IPS-15b (cell line): Measurements from ENCODE around the gene KDM6B.

Source experiments
- H3K27me3 ChIP-seq: one replicate; pipeline ENCODE4 v1.6.1; 2013; ENCODE audit warnings: low read length; ENCODE audit not compliant: control insufficient read depth, insufficient read depth
- H3K36me3 ChIP-seq: one replicate; pipeline ENCODE4 v1.6.1; 2013; ENCODE audit warnings: low read length; ENCODE audit not compliant: control insufficient read depth, insufficient read depth
- H3K4me1 ChIP-seq: one replicate; pipeline ENCODE4 v1.6.1; 2013; ENCODE audit warnings: mild to moderate bottlenecking, low read length; ENCODE audit not compliant: control insufficient read depth, insufficient read depth
- H3K4me3 ChIP-seq: one replicate; pipeline ENCODE4 v1.5.1; 2013; ENCODE audit warnings: low read depth, low read length
- H3K9ac ChIP-seq: one replicate; pipeline ENCODE4 v1.6.1; 2013; ENCODE audit warnings: low read depth, mild to moderate bottlenecking, low read length
- H3K9me3 ChIP-seq: one replicate; pipeline ENCODE4 v1.6.1; 2013; ENCODE audit warnings: mild to moderate bottlenecking, low read length; ENCODE audit not compliant: control insufficient read depth, insufficient read depth

KDM6B gene

DNA sequence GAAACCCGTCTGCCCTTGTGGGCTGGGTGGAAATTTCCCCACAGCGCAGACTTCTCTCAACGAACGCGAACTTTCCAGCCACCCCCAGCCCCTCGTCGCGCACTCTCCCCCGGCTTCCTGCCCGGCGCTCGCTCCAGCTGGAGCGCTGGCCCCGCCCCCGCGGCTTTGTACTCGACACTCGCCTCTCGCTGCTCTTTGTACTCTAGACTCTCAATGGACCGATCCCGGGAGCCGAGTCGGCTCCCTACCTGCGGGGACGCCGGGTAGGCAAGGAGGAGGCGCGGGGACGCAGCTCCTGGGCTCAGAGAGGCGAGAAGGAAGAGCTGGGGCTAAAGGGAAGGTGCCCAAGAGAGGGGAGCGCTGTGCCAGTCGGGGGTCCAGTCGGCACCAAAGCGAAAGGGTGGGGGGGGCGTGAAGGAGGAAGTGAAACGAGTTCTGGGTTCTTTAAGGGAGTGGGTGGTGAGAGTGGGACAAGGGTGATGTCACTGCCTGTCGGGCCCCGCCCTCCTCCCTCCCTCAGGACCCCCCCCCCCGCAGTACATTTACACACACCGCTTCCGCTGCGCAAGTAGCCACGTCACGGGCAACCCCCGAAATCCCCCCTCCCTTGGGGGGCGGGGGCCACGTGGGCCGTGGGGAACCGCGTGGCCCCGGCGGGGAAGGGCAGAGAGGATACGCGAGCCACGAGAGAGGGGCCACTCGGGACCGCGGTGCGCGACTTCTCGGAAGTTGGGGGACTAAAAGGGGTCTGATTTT is 9.7 kb downstream of the KDM6B start:
- Histone ChIP-seq H3K36me3 (peaks cover 3% of the 10 kb centered on the region), H3K4me3 (peak overlapping the region; percentile 52), H3K4me1 (peaks cover 5% of the 10 kb centered on the region)

DNA sequence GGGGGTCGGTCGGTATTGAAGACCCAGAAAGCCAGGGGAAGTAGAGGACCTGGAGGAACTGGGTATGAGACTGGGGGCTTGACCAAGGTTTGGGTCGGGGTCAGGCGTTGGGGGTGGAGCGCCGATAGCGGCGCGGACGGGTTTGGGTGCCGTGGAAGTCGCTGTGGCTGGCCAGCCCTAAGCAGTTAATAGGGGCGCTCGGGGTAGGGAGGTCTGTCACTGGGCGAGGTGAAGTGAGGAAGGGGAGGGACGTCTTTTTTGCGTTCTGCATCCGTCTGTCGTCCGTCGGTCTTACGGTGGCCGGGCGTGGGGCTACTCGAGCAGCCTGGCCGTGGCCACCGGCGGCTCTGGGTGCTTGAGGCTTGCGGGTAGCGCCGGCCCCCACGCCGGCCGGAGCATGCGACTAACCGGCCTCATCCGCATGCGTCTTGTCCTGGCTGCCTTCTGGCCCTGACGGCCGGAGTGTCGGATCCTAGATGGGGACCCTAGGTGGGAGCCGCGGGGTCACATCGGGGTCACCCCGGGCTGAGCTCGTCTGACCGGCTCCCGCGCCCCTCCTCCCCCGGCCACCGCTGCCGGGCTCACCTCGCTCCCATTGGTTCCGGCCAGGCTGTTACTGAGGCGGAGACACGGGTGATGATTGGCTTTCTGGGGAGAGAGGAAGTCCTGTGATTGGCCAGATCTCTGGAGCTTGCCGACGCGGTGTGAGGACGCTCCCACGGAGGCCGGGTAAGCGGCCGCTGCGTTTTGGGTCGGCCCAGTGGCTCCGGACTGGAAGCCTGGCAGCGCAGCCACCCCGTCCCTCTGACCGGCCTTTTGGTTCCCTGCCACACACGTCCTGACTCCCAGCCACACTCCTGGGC is 10.5 kb downstream of the KDM6B start:
- Histone ChIP-seq H3K4me3 (peak overlapping the region; percentile 52), H3K36me3 (peaks cover 6% of the 10 kb centered on the region), H3K27me3 (peaks cover 28% of the 10 kb centered on the region), H3K9ac (no peak overlapping the region), H3K4me1 (no peaks in the 10 kb centered on the region), H3K9me3 (no peaks in the 10 kb centered on the region)

More for the DNA sequence above, 9.7 kb downstream of the KDM6B start:
- Histone ChIP-seq H3K9me3 (no peaks in the 10 kb centered on the region), H3K9ac (no peak overlapping the region), H3K27me3 (peaks cover 36% of the 10 kb centered on the region)

DNA sequence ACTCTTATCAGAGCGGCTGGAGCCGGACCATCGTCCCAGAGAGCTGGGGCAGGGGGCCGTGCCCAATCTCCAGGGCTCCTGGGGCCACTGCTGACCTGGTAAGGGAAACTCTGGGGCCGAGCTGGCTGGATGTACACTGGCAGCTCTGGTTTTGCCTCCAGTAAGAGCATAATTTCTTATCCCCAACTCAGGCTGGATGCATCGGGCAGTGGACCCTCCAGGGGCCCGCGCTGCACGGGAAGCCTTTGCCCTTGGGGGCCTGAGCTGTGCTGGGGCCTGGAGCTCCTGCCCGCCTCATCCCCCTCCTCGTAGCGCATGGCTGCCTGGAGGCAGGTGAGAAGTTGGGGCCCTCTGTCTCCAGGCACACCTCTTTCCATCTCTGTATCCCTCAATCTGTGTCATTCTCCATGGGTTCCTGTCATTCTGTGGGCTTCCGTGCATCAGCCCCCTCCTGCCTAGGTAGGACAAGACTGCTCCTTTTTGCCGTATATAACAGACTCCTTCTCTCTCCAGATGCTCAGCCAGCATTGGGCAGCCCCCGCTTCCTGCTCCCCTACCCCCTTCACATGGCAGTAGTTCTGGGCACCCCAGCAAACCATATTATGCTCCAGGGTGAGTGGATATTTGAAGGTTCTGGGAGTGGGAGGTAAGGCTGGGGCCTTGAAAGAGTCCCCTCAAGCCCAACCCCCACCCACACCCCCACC is 11.5 kb downstream of the KDM6B start:
- Histone ChIP-seq H3K27me3 (peaks cover 20% of the 10 kb centered on the region), H3K36me3 (peaks cover 6% of the 10 kb centered on the region), H3K4me1 (no peaks in the 10 kb centered on the region), H3K9me3 (no peaks in the 10 kb centered on the region), H3K9ac (no peak overlapping the region), H3K4me3 (peak overlapping the region; percentile 52)

DNA sequence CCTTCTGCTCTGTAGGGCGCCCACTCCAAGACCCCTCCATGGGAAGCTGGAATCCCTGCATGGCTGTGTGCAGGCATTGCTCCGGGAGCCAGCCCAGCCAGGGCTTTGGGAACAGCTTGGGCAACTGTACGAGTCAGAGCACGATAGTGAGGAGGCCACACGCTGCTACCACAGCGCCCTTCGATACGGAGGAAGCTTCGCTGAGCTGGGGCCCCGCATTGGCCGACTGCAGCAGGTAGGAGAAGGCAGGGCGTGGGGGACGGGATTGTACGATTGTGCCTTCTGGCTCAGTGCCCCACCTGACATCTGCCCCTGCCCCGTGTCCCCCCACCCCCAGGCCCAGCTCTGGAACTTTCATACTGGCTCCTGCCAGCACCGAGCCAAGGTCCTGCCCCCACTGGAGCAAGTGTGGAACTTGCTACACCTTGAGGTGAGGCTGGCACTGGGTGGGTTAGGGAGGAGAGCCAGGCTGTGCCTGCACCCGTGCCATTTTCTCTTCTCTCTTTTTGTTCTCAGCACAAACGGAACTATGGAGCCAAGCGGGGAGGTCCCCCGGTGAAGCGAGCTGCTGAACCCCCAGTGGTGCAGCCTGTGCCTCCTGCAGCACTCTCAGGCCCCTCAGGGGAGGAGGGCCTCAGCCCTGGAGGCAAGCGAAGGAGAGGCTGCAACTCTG is 12.2 kb downstream of the KDM6B start:
- Histone ChIP-seq H3K27me3 (peaks cover 19% of the 10 kb centered on the region), H3K4me3 (no peak overlapping the region), H3K36me3 (peaks cover 11% of the 10 kb centered on the region), H3K9me3 (no peaks in the 10 kb centered on the region), H3K9ac (no peak overlapping the region), H3K4me1 (peaks cover under 1% of the 10 kb centered on the region)

DNA sequence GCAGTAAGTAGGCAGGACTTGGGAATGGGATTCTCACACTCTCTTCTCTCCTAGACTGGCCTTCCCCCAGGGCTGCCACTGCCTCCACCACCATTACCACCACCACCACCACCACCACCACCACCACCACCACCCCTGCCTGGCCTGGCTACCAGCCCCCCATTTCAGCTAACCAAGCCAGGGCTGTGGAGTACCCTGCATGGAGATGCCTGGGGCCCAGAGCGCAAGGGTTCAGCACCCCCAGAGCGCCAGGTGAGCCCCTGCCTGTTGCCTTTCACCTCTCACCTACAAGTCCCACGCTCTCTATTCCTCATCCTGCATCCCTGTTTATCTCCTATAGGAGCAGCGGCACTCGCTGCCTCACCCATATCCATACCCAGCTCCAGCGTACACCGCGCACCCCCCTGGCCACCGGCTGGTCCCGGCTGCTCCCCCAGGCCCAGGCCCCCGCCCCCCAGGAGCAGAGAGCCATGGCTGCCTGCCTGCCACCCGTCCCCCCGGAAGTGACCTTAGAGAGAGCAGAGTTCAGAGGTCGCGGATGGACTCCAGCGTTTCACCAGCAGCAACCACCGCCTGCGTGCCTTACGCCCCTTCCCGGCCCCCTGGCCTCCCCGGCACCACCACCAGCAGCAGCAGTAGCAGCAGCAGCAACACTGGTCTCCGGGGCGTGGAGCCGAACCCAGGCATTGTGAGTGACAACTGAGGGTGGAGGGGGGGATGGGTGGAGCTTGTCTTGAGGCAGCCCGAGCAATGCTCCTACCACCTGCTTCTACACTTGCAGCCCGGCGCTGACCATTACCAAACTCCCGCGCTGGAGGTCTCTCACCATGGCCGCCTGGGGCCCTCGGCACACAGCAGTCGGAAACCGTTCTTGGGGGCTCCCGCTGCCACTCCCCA is 13.0 kb downstream of the KDM6B start:
- H3K4me1 ChIP-seq = peaks cover 2% of the 10 kb centered on the region
- H3K36me3 ChIP-seq = peaks cover 13% of the 10 kb centered on the region
- peaks cover 20% of the 10 kb centered on the region for H3K27me3 ChIP-seq
- H3K4me3 ChIP-seq = no peak overlapping the region
- H3K9me3 ChIP-seq = no peaks in the 10 kb centered on the region
- H3K9ac ChIP-seq = no peak overlapping the region

DNA sequence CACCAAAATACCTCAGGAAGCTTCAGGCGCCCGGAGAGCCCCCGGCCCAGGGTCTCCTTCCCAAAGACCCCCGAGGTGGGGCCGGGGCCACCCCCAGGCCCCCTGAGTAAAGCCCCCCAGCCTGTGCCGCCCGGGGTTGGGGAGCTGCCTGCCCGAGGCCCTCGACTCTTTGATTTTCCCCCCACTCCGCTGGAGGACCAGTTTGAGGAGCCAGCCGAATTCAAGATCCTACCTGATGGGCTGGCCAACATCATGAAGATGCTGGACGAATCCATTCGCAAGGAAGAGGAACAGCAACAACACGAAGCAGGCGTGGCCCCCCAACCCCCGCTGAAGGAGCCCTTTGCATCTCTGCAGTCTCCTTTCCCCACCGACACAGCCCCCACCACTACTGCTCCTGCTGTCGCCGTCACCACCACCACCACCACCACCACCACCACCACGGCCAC is 14.1 kb downstream of the KDM6B start:
- Histone ChIP-seq H3K9me3 (no peaks in the 10 kb centered on the region), H3K4me3 (no peak overlapping the region), H3K4me1 (peaks cover 2% of the 10 kb centered on the region), H3K27me3 (peaks cover 28% of the 10 kb centered on the region), H3K36me3 (peaks cover 13% of the 10 kb centered on the region), H3K9ac (no peak overlapping the region)

DNA sequence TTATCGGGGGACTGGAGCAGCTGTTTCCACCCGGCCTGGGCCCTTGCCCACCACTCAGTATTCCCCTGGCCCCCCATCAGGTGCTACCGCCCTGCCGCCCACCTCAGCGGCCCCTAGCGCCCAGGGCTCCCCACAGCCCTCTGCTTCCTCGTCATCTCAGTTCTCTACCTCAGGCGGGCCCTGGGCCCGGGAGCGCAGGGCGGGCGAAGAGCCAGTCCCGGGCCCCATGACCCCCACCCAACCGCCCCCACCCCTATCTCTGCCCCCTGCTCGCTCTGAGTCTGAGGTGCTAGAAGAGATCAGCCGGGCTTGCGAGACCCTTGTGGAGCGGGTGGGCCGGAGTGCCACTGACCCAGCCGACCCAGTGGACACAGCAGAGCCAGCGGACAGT is 14.7 kb downstream of the KDM6B start:
- H3K27me3 ChIP-seq = peaks cover 27% of the 10 kb centered on the region
- peaks cover 13% of the 10 kb centered on the region for H3K36me3 ChIP-seq
- no peaks in the 10 kb centered on the region for H3K9me3 ChIP-seq
- no peak overlapping the region for H3K4me3 ChIP-seq
- H3K9ac ChIP-seq = no peak overlapping the region
- peaks cover 2% of the 10 kb centered on the region for H3K4me1 ChIP-seq

DNA sequence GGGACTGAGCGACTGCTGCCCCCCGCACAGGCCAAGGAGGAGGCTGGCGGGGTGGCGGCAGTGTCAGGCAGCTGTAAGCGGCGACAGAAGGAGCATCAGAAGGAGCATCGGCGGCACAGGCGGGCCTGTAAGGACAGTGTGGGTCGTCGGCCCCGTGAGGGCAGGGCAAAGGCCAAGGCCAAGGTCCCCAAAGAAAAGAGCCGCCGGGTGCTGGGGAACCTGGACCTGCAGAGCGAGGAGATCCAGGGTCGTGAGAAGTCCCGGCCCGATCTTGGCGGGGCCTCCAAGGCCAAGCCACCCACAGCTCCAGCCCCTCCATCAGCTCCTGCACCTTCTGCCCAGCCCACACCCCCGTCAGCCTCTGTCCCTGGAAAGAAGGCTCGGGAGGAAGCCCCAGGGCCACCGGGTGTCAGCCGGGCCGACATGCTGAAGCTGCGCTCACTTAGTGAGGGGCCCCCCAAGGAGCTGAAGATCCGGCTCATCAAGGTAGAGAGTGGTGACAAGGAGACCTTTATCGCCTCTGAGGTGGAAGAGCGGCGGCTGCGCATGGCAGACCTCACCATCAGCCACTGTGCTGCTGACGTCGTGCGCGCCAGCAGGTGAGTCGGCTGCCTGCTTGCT is 15.2 kb downstream of the KDM6B start:
- Histone ChIP-seq H3K4me1 (peaks cover 2% of the 10 kb centered on the region), H3K27me3 (peaks cover 30% of the 10 kb centered on the region), H3K36me3 (peaks cover 13% of the 10 kb centered on the region), H3K9ac (no peak overlapping the region), H3K4me3 (no peak overlapping the region), H3K9me3 (no peaks in the 10 kb centered on the region)

DNA sequence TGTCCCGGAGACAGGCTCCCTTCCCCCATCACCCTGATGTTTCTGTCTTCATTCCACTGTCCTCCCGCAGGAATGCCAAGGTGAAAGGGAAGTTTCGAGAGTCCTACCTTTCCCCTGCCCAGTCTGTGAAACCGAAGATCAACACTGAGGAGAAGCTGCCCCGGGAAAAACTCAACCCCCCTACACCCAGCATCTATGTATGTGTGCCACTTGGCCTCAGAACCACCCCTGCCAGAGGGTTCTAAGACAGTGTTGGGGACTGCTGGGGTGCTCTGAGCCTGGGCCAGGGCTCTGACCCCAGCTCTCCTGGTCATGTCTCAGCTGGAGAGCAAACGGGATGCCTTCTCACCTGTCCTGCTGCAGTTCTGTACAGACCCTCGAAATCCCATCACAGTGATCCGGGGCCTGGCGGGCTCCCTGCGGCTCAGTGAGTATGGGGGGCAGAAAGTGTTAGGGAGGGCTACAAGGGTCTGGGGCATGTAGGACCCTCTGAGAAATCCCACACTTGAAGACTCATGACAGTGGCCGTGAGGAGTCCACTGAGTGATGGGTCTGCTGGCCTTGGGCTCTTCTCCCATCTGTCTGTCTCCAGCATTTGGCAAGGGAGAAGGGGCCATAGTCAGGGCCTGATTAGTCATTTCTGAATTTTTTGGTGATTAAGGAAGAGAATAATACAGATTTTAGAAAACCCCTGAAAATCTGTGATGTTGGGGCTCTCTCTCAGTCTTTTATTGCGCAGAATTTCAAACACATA is 15.9 kb downstream of the KDM6B start:
- H3K27me3 ChIP-seq = peaks cover 36% of the 10 kb centered on the region
- H3K4me1 ChIP-seq = peaks cover 2% of the 10 kb centered on the region
- H3K4me3 ChIP-seq = no peak overlapping the region
- no peaks in the 10 kb centered on the region for H3K9me3 ChIP-seq
- peaks cover 13% of the 10 kb centered on the region for H3K36me3 ChIP-seq
- no peak overlapping the region for H3K9ac ChIP-seq
